RWPE2 (cell line): Measurements from ENCODE around the gene TDRD10.

Experiments used
- ATAC-seq: fragments of 200-7000 bp; cut with Tn5 transposase; 3 replicates; pipeline ENCODE4 v1.9.1; 2021; ENCODE audit warnings: low read depth
- DNase-seq: peaks from one replicate; pipeline ENCODE4 v3.0.0-alpha.2; 2020; ENCODE audit warnings: low spot score
- H3K27ac ChIP-seq: fragments of 450-650 bp; 2 replicates; pipeline ENCODE4 v1.5.1; 2017; ENCODE audit warnings: mild to moderate bottlenecking; ENCODE audit not compliant: poor library complexity, severe bottlenecking
- H3K27me3 ChIP-seq: fragments of 250-450 bp; sonication (Bioruptor Pico); 2 replicates; pipeline ENCODE4 v1.5.1; 2021; ENCODE audit warnings: mild to moderate bottlenecking, moderate library complexity; ENCODE audit not compliant: insufficient read depth, poor library complexity, severe bottlenecking
- H3K36me3 ChIP-seq: fragments of 250-450 bp; sonication (Bioruptor Pico); 2 replicates; pipeline ENCODE4 v1.5.1; 2020; ENCODE audit warnings: low read depth, mild to moderate bottlenecking, moderate library complexity
- H3K4me1 ChIP-seq: fragments of 250-450 bp; sonication (Bioruptor Pico); 2 replicates; pipeline ENCODE4 v1.5.1; 2021; ENCODE audit warnings: mild to moderate bottlenecking, moderate library complexity; ENCODE audit not compliant: insufficient read depth, poor library complexity, severe bottlenecking
- H3K4me3 ChIP-seq: fragments of 250-450 bp; sonication (Bioruptor Pico); 2 replicates; pipeline ENCODE4 v1.5.1; 2021; ENCODE audit warnings: mild to moderate bottlenecking, moderate library complexity; ENCODE audit not compliant: severe bottlenecking
- H3K9me3 ChIP-seq: fragments of 250-450 bp; sonication (Bioruptor Pico); 2 replicates; pipeline ENCODE4 v1.5.1; 2021; ENCODE audit warnings: mild to moderate bottlenecking, moderate library complexity; ENCODE audit not compliant: severe bottlenecking
- TF ChIP-seq, protein P1 (sequence below): fragments of 450-650 bp; IDR thresholded peaks from one replicate; pipeline ENCODE4 v1.5.1; 2017; ENCODE audit warnings: mild to moderate bottlenecking, moderate library complexity; ENCODE audit not compliant: poor library complexity, severe bottlenecking

The TDRD10 gene

DNA sequence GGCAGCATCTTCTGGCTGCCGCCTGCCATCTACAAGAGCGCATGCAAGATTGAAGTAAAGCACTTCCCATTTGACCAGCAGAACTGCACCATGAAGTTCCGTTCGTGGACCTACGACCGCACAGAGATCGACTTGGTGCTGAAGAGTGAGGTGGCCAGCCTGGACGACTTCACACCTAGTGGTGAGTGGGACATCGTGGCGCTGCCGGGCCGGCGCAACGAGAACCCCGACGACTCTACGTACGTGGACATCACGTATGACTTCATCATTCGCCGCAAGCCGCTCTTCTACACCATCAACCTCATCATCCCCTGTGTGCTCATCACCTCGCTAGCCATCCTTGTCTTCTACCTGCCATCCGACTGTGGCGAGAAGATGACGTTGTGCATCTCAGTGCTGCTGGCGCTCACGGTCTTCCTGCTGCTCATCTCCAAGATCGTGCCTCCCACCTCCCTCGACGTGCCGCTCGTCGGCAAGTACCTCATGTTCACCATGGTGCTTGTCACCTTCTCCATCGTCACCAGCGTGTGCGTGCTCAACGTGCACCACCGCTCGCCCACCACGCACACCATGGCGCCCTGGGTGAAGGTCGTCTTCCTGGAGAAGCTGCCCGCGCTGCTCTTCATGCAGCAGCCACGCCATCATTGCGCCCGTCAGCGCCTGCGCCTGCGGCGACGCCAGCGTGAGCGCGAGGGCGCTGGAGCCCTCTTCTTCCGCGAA lies 69.4 kb downstream of the TDRD10 start:
- Histone ChIP-seq H3K27me3 (peaks cover 8% of the 10 kb centered on the region), H3K27ac (no peak overlapping the region), H3K36me3 (no peaks in the 10 kb centered on the region), H3K9me3 (no peaks in the 10 kb centered on the region), H3K4me1 (no peaks in the 10 kb centered on the region), H3K4me3 (no peak overlapping the region)
- TF ChIP-seq, protein P1, sequence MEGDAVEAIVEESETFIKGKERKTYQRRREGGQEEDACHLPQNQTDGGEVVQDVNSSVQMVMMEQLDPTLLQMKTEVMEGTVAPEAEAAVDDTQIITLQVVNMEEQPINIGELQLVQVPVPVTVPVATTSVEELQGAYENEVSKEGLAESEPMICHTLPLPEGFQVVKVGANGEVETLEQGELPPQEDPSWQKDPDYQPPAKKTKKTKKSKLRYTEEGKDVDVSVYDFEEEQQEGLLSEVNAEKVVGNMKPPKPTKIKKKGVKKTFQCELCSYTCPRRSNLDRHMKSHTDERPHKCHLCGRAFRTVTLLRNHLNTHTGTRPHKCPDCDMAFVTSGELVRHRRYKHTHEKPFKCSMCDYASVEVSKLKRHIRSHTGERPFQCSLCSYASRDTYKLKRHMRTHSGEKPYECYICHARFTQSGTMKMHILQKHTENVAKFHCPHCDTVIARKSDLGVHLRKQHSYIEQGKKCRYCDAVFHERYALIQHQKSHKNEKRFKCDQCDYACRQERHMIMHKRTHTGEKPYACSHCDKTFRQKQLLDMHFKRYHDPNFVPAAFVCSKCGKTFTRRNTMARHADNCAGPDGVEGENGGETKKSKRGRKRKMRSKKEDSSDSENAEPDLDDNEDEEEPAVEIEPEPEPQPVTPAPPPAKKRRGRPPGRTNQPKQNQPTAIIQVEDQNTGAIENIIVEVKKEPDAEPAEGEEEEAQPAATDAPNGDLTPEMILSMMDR = no peak
- no peak for ATAC-seq
- no peak for DNase-seq

DNA sequence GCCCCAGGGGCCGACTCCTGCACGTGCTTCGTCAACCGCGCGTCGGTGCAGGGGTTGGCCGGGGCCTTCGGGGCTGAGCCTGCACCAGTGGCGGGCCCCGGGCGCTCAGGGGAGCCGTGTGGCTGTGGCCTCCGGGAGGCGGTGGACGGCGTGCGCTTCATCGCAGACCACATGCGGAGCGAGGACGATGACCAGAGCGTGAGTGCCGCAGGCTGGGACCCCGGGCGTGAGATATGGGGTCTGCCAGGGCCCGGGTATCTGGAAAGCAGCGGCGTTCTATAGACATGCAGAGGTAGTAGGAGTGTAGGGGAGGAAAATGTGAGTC lies 69.9 kb downstream of the TDRD10 start:
- Histone ChIP-seq H3K27ac (no peak overlapping the region), H3K4me1 (no peaks in the 10 kb centered on the region), H3K4me3 (no peak overlapping the region), H3K9me3 (no peaks in the 10 kb centered on the region), H3K36me3 (no peaks in the 10 kb centered on the region), H3K27me3 (peaks cover 6% of the 10 kb centered on the region)
- ATAC-seq (no peak), DNase-seq (no peak)
- TF ChIP-seq, protein P1 = no peak

DNA sequence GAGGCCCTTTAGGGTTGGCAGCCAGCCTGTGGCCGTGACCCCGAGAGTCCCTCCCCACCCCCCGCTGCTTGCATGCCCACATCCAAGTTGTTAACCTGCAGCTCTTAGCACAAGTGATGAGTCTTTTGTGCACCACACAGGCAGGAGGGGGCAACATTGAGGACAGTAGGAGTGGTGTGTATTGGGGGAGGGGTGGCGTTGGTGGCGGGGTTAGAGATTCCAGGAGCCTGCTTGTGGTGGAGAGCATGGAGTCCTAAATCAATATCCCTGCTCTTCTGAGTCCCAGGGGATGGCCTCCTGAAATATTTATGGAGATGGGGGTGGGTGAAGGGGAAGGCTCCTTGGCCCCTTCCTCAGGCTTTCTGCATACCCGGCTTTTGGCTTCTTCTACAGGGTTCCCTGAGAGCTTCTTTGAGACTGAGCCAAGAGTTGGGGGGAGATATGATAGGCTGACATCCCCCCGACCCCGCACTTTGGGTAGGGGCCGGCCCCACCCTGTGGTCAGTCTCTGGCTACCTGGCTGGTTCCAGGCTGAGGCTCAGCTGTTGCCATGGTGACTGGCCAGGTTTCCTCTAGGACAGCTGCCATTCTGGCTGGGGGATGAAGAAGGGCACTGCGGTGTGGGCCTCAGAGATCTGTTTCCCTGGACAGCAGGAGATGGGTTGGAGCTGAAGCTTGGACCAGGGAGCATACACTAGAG lies 70.6 kb downstream of the TDRD10 start:
- DNase-seq (no peak), ATAC-seq (no peak)
- Histone ChIP-seq H3K9me3 (no peaks in the 10 kb centered on the region), H3K36me3 (no peaks in the 10 kb centered on the region), H3K27ac (no peak overlapping the region), H3K27me3 (peaks cover under 1% of the 10 kb centered on the region), H3K4me1 (no peaks in the 10 kb centered on the region), H3K4me3 (no peak overlapping the region)
- TF ChIP-seq, protein P1 = no peak

DNA sequence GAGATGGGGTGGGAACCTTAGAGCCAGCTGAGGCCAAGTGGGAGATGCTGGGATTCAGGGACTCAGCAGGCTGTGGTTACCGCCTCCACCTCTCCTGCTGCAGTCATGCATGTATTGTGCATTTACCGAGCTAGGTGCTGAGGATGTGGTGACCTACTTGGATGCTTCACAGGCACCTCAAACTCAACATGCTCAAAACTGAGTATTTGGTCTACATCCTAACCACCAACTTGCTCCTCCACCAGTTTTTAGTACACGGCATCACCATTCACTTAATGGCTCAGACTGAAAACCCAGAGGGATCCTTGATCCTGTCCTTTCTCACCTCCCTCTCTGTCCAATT lies 71.1 kb downstream of the TDRD10 start:
- H3K4me3 ChIP-seq = no peak overlapping the region
- no peaks in the 10 kb centered on the region for H3K9me3 ChIP-seq
- no peaks in the 10 kb centered on the region for H3K36me3 ChIP-seq
- DNase-seq (no peak), ATAC-seq (no peak)
- TF ChIP-seq, protein P1 = no peak
- no peak overlapping the region for H3K27ac ChIP-seq
- no peaks in the 10 kb centered on the region for H3K4me1 ChIP-seq
- no peaks in the 10 kb centered on the region for H3K27me3 ChIP-seq

DNA sequence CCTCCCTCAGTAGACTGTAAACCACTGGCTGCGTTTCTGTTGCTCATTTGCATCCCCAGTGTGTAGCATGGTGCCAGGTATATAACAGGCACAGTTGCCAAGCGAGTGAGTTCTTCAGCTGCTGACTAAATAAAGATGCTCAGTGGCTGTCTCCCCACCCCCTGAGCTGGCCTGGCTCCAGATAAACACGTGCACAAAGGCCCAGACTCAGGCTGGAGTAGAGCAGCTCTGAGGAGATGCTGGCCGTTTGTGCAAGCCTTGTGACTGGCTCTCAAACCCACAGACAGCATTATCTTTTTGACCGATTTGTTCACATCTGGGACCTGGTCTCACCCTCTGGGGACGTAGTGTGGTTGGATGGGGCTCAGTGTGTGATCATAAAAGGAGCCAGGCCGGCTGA lies 72.7 kb downstream of the TDRD10 start:
- no peak overlapping the region for H3K27ac ChIP-seq
- H3K4me1 ChIP-seq = no peaks in the 10 kb centered on the region
- TF ChIP-seq, protein P1 = no peak
- no peaks in the 10 kb centered on the region for H3K27me3 ChIP-seq
- ATAC-seq = peak; percentile 22; the same call in 2 of the 3 replicates
- H3K36me3 ChIP-seq = no peaks in the 10 kb centered on the region
- no peak overlapping the region for H3K4me3 ChIP-seq
- H3K9me3 ChIP-seq = no peaks in the 10 kb centered on the region
- no peak for DNase-seq
